Melanocyte of skin (primary cell): Measurements from ENCODE around the gene GINS3. TPM values are rescaled to one million over a fixed set of nuclear protein-coding genes. Genes with fewer than 3 reads are reported as not detected.

Experiments used
- small RNA-seq, 2 donors: library from RNA; depleted of rRNA; stranded (forward); fragments of <200 nt; gene quantifications; one replicate each; pipeline ENCODE3, GENCODE V24; 2012
- total RNA-seq, 2 donors: library from RNA; depleted of rRNA; stranded (reverse); fragments of >200 nt; gene quantifications; 2 replicates each; pipeline ENCODE4 v1.2.3, GENCODE V29; 2012

GINS3 gene
- 10 to 100 TPM in 1 of 2 donors, 1 to 10 TPM in 1; 3.1 to 12.7 TPM for total RNA-seq

DNA sequence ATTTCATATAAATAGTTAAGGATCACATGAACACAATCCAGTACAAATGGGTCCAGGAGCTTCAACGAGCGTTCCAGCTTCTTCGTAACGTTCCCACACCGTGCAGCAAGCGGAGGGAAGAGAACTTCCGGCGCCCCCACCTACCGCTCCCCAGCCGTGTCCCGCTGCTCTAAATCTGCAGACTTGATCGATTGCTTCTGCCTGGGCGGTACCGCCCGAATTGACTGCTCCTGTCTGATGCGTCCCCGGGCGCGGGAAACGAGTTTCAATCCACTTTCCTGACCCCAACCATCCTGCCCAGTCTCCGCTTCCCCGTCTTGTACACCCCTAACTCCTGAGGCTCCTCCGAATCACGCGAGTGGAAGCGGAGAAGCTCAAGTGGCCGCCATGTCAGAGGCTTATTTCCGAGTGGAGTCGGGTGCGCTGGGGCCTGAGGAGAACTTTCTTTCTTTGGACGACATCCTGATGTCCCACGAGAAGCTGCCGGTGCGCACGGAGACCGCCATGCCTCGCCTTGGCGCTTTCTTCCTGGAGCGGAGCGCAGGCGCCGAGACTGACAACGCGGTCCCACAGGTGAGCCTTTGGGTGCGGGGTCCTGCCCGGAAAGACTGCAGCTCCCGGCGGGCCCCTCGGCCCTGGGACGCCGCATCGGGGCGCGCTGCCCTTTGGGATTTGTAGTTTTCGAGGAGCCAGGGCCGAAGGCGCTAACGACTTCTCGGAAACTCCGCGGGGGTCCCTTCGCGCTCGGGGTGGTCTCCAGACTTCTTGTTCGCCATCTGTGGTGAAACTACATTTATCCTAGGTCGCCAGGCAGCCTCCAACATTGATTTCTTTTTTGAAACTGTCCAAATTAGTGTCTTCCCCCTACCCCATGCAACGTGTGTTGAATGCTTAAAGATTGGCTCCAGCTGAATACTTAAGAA is at the start of gene GINS3:
Gene GINS3, plus strand, starts transcription at position 257 of the 923 bp plus-strand sequence. Its CDS starts 131 bp downstream, at position 388.

Small RNA genes within 50 kb of the gene (small RNA-seq; reads per million reads assigned to genes)
- 0 to 0.06 reads per million in 2 donors for gene RNU6-1110P
- 0 reads per million in 2 donors for gene RNU6-269P

Other genes starting within 250 kb of the GINS3 start
- gene CSNK2A2, start 194.4 kb upstream of the GINS3 start, total RNA-seq: 10 to 100 TPM; 17.6 to 28.6 TPM
- not detected for gene PRSS54, start 97.4 kb upstream of the GINS3 start, total RNA-seq
- 1 to 10 TPM in 1 of 2 donors, under 1 TPM in 1; 0.69 to 1.3 TPM for gene NDRG4, start 107.7 kb downstream of the GINS3 start, total RNA-seq
- gene SETD6, start 123.0 kb downstream of the GINS3 start, total RNA-seq: 10 to 100 TPM; 13.8 to 18.6 TPM
- 100 to 1,000 TPM; 121 to 135 TPM for gene CNOT1, start 237.4 kb downstream of the GINS3 start, total RNA-seq